GM13977 (cell line): ENCODE results near the gene SYT8.
"Not testable (repeated sequence)": the region's sequence is repeated elsewhere in the genome, so short reads cannot be mapped to it uniquely, and the experiment has no call there.

Experiments used
- DNase-seq: peaks from one replicate; pipeline ENCODE4 v3.0.0; 2012; ENCODE audit warnings: low spot score
- in situ Hi-C: fragments of 300-500 bp; cut with MboI; formaldehyde crosslinking; loops from one replicate; pipeline ENCODE4 v1.12.0; 2022; ENCODE audit warnings: low sequenced_read_pairs, low pct_unique_long_range_greater_than_20kb, mixed read lengths, inconsistent platforms; ENCODE audit not compliant: unreplicated experiment
- TF ChIP-seq, protein P1 (sequence below): IDR thresholded peaks from 2 replicates; pipeline ENCODE4 v1.5.1; 2012; ENCODE audit warnings: mild to moderate bottlenecking, control low read depth; ENCODE audit not compliant: insufficient read depth; ENCODE audit errors: extremely low read depth, missing control alignments

SYT8 gene

DNA sequence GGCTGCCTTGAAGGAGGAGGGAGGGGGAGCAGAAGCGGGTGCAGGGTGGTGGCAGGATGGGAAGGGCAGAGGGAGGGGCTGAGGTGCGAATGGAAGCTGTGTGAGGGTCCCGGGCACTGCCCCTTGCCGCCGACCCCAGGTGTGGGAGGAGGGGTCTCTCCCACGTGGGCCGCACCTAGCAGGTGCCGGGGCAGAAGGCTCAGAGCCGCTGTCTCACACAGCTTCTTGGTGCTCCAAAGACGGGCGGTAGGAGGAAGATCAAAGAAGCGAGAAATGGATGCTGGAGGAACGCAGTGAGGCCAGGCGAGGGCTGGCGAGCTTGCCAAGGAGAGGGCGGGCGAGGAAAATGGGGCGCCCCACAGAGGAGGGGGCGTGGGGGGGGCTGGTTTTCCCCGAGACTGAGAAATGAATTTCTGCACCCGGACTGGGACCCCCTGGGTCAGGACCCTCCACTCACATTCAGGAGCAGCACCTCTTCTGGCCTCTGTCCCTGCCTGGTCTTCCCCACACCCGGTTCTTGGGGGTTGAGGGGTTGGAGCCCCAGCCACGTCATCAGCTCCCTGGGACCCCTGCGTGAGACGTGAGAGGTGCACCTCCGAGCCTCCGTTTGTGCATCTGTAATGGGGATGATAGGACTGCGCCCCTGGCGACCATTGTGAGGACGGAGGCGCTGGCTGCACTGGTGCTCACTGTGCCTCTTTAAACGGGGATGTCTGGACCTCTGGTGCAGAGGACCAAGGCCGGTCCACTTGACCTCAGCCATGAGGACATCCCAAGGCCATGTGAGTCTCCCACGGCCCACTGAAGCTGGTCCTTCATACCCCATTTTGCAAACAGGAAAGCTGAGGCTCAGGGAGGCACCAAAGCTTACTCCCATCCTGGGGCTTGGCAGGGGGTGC, 34.9 kb downstream of the SYT8 start:
- TF ChIP-seq, protein P1, sequence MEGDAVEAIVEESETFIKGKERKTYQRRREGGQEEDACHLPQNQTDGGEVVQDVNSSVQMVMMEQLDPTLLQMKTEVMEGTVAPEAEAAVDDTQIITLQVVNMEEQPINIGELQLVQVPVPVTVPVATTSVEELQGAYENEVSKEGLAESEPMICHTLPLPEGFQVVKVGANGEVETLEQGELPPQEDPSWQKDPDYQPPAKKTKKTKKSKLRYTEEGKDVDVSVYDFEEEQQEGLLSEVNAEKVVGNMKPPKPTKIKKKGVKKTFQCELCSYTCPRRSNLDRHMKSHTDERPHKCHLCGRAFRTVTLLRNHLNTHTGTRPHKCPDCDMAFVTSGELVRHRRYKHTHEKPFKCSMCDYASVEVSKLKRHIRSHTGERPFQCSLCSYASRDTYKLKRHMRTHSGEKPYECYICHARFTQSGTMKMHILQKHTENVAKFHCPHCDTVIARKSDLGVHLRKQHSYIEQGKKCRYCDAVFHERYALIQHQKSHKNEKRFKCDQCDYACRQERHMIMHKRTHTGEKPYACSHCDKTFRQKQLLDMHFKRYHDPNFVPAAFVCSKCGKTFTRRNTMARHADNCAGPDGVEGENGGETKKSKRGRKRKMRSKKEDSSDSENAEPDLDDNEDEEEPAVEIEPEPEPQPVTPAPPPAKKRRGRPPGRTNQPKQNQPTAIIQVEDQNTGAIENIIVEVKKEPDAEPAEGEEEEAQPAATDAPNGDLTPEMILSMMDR: no peak
- no peak for DNase-seq
- in situ Hi-C loops: no loop called here

DNA sequence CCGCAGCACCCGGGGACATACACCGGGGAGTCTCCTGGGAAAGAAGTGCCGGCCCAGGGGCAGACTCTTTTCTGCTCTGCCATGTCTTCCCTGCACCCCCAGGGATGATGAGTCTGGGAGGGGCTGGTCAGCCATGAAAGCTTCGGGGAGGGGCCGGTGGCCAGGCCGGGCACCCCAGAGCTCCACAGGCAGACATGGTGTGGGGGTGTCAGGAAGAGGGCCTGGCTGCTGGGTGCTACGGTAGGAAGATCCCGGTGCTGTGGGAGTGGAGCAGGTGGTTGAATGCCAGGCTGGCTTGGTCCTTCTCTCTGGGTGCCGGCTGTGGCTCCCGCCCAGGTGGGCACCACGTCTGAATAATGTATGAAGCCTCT, 35.5 kb downstream of the SYT8 start:
- no peak for DNase-seq
- TF ChIP-seq, protein P1: no peak
- in situ Hi-C loops: no loop called here

DNA sequence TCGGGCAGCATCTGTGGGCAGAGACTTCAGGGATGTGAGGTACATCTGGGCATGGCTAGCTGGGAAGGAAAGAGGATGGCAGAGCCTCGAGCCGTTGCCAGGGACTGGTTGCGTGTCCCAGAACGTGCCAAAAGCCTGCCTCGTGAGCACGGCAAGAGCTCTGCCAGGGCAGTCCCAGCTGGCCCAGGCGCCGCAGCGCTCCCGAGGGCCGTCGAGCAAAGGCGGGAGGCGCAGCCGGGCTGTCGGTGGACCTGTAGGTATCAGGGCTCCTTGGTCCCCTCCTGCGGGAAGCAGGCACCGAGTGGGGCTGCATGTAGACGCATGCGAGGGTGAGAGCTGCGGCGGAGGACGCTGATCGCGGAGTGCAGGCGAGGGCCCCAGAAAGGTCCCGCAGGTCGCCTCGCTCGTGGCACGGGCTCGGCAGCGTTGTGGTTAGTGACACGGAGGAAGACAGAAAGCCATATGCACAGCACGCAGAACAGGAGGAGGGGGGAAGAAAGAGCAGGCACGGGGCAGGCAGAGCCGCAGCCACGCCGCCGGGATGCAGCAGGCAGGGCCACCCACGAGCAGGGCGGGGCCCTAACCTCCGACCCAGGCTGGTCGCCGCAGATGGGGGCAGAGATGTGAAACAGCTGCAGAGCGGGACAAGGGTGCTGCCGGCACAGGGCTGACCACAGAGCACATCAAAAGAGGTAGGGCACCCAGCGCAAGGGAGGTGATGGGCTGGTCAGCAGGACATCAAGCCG, 36.1 kb downstream of the SYT8 start:
- in situ Hi-C loops: no loop called here
- DNase-seq: no peak

DNA sequence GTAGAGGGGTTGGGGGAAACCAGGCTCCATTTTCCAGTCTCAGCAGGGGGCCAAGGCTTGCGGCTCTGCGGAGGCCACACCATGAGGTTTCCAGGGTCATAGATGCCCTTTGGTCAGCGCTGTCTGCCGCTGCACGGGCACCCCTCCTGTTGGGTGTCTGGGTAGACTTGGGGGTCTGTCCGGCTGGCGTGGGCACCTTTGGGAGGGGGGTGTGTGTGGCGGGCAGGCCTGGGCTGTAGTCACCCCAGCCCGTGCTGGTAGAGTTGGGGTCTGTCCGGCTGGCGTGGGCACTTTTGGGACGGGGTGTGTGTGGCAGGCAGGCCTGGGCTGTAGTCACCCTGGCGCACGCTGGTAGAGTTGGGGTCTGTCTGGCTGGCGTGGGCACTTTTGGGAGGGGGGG, 36.7 kb downstream of the SYT8 start:
- DNase-seq: no peak
- in situ Hi-C loops: no loop called here
- TF ChIP-seq, protein P1: no peak

More for the DNA sequence above, 36.1 kb downstream of the SYT8 start:
- TF ChIP-seq, protein P1: no peak

DNA sequence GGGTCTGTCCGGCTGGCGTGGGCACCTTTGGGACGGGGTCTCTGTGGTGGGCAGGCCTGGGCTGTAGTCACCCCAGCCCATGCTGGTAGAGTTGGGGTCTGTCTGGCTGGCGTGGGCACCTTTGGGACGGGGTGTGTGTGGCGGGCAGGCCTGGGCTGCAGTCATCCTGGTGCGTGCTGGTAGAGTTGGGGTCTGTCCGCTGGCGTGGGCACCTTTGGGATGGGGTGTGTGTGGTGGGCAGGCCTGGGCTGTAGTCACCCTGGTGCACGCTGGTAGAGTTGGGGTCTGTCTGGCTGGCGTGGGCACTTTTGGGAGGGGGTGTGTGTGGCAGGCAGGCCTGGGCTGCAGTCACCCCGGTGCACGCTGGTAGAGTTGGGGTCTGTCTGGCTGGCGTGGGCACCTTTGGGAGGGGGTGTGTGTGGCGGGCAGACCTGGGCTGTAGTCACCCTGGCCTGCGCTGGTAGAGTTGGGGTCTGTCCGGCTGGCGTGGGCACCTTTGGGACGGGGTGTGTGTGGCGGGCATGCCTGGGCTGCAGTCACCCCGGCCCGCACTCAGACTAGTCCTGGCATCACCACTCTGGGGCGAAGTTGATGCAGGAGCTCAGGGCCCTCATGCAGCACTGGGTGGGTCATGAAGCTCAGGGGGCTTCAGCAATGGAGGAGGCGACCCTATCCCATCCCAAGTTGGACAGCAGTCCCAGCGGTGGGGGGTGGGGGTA, 37.6 kb downstream of the SYT8 start:
- DNase-seq: no peak
- TF ChIP-seq, protein P1: no peak
- in situ Hi-C loops: no loop called here

DNA sequence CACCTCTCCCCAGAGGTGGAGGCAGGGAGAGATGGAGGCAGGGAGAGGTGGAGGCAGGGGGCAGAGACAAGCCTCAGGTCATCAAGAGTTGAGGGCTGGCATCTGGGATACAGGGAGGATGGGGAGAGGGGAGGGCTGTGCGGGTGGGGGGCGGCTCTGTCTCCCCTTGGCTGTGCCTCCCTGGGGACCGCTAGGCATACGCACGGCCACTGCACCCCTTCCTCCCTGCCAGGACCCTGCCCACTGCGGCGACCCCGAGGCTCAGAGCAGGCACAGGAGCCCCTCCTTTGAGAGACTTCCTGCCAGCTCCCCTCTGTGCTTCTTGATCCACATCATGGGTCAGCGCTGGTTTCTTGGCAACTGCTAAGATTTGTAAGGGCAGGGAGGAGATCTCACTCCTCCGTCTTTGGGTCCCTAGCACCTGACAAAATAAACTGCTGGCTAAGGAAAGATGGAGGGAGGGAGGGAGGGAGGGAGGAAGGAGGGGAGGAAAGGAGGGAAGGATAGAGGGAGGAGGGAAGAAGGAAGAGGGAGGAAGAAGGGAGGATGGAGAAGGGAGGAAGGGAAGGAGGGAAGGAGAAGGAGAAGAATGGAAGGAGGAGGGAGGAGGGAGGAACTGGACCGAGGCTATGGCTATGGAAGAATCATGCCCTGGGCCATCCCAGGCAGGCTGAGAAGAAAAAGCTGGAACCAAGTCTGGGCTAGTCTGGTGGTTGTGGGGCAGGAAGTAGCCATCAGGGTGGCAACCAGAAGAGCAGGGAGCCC, 38.4 kb downstream of the SYT8 start:
- in situ Hi-C loops: no loop called here
- DNase-seq: no peak
- TF ChIP-seq, protein P1: no peak

DNA sequence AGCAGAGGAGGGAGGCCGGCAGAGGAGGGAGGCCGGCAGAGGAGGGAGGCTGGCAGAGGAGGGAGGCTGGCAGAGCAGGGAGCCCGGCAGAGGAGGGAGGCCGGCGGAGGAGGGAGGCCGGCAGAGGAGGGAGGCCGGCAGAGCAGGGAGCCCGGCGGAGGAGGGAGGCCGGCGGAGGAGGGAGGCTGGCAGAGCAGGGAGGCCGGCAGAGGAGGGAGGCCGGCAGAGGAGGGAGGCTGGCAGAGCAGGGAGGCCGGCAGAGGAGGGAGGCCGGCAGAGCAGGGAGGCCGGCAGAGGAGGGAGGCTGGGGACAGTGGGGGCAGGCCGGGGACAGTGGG, 39.0 kb downstream of the SYT8 start:
- DNase-seq, in situ Hi-C loops: not testable (repeated sequence)

DNA sequence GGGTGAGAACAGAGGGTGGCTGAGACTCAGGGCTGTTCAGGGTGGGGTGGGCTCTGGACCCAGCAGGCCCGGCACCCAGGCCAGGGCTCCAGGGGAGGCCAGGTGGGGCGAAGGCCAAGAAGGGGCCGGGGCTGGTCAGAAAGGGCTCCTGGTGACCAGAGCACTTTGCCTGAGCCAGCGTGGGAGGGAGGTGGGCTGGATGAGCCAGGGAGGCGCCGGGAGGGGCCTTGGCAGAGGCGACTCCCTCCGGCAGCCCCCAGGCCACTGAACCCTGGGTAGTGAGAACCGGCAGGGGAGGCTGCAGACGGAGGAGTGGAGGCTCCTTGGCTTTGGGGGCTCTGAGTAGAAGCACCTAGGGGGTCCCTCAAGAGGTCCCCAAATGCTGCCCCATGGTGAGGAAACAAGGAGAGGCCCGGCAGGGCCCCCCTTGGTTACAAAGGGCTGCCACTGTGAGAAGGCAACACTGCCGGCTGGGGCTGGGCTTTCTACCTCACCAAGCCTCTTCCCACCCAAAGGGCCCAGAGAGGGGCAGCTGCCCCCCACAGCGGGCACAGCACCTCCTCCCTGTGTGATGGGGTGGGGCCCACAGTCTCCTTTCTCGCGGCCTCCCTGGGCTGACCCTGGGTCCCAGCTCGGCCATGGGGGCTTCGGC, 39.8 kb downstream of the SYT8 start:
- DNase-seq, in situ Hi-C loops: not testable (repeated sequence)
